GM19455 (cell line): ENCODE measurements around the gene CFAP53.
A peak's percentile ranks its signal among the peaks of the same experiment; 100 is the strongest.

Source experiments
- ATAC-seq: cut with Tn5 transposase; IDR thresholded peaks from one replicate; pipeline ENCODE4 v1.9.1; 2021; ENCODE audit not compliant: unreplicated experiment

Gene CFAP53

GRCh38 chr18:50196261-50196660, 70.0 kb downstream of the CFAP53 start:
- ATAC-seq = no peak

GRCh38 chr18:50195689-50196088, 70.6 kb downstream of the CFAP53 start:
- no peak for ATAC-seq

- peak; percentile 84 for ATAC-seq
These were observed 71.4 kb downstream of the CFAP53 start, which contains the start of gene MYO5B for GRCh38 chr18:50194631-50195532. TSS of gene MYO5B (minus strand) at chr18:50195147. CDS start at chr18:50194793, 354 bp downstream.

GRCh38 chr18:50193796-50194630, 72.3 kb downstream of the CFAP53 start:
- no peak for ATAC-seq

- no peak for ATAC-seq
These were observed 73.1 kb downstream of the CFAP53 start for GRCh38 chr18:50192995-50193795.

GRCh38 chr18:50190926-50191325, 75.4 kb downstream of the CFAP53 start:
- no peak for ATAC-seq

GRCh38 chr18:50190236-50190635, 76.1 kb downstream of the CFAP53 start:
- ATAC-seq = no peak

GRCh38 chr18:50189160-50189559, 77.1 kb downstream of the CFAP53 start:
- ATAC-seq = no peak

- no peak for ATAC-seq
These were observed 77.6 kb downstream of the CFAP53 start for GRCh38 chr18:50188652-50189051.

- no peak for ATAC-seq
These were observed 78.6 kb downstream of the CFAP53 start for GRCh38 chr18:50187659-50188058.

GRCh38 chr18:50186385-50186784, 79.9 kb downstream of the CFAP53 start:
- ATAC-seq = no peak

- no peak for ATAC-seq
These were observed 82.7 kb downstream of the CFAP53 start for GRCh38 chr18:50183556-50183955.

- ATAC-seq = no peak
These were observed 83.8 kb downstream of the CFAP53 start for GRCh38 chr18:50182511-50182910.

GRCh38 chr18:50181590-50181989, 84.7 kb downstream of the CFAP53 start:
- ATAC-seq = no peak

GRCh38 chr18:50179465-50179864, 86.8 kb downstream of the CFAP53 start:
- no peak for ATAC-seq

GRCh38 chr18:50177294-50177992, 88.9 kb downstream of the CFAP53 start:
- ATAC-seq = no peak
